B cell (primary cell): ENCODE results near the gene WASF2. TPM values are rescaled to one million over a fixed set of nuclear protein-coding genes. Genes with fewer than 3 reads are reported as not detected.

ENCODE experiments used
- ATAC-seq: fragments of 200-7000 bp; cut with Tn5 transposase; one replicate; pipeline ENCODE4 v1.10.0; 2021; ENCODE audit warnings: low read depth, mild to moderate bottlenecking, moderate number of reproducible peaks, moderate library complexity
- CTCF ChIA-PET: fragments of 350-600 bp; sonication (Branson Sonifier 250); formaldehyde crosslinking; loops from one replicate; lab custom pipeline; 2021; ENCODE audit warnings: antibody characterized with exemption, inconsistent platforms; lab: Charles Lee
- POLR2A ChIA-PET: fragments of 350-600 bp; sonication (Branson Sonifier 250); formaldehyde crosslinking; loops from one replicate; lab custom pipeline; 2021; ENCODE audit warnings: antibody characterized with exemption; lab: Charles Lee
- DNase-seq: peaks from one replicate; pipeline ENCODE4 v3.0.0; 2013
- H2AFZ ChIP-seq: 2 replicates; pipeline ENCODE4 v1.6.1; 2012; ENCODE audit warnings: mild to moderate bottlenecking, low read depth, low read length; ENCODE audit not compliant: insufficient read depth, poor library complexity, severe bottlenecking
- H3K27ac ChIP-seq, 2 donors: 1 replicate in 1 of 2; 2 replicates in 1 of 2; pipeline ENCODE4 v1.5.1; 2012 to 2013; ENCODE audit warnings: low read length in 2 of 2, mild to moderate bottlenecking in 2 of 2, moderate library complexity in 1 of 2
- H3K27me3 ChIP-seq, 4 experiments: fragments of 200-600 bp in 1 of 4; sonication (generic) in 1 of 4; replicated peaks in 1 of 4; 1 replicate in 2 of 4; 2 replicates in 2 of 4; pipeline versions ENCODE4 v1.6.1 to v1.7.0; 2013 to 2016; ENCODE audit warnings: low read length in 3 of 4, mild to moderate bottlenecking in 2 of 4, mixed read lengths in 1 of 4, moderate library complexity in 1 of 4; ENCODE audit not compliant: insufficient read depth in 4 of 4, control insufficient read depth in 3 of 4; ENCODE audit errors: control extremely low read depth in 1 of 4
- H3K36me3 ChIP-seq, 2 experiments: replicated peaks in 1 of 2; 1 replicate in 1 of 2; 2 replicates in 1 of 2; pipeline versions ENCODE4 v1.6.1 to v1.7.1; 2013; ENCODE audit warnings: low read length in 1 of 2; ENCODE audit not compliant: insufficient read depth in 2 of 2, control insufficient read depth in 1 of 2; ENCODE audit errors: control extremely low read depth in 1 of 2, extremely low read depth in 1 of 2
- H3K4me1 ChIP-seq, 2 donors: fragments of 200-600 bp in 1 of 2; sonication (generic) in 1 of 2; 1 replicate in 1 of 2; 2 replicates in 1 of 2; pipeline versions ENCODE4 v1.5.1 to v1.6.1; 2013 to 2017; ENCODE audit warnings: low read length in 2 of 2; ENCODE audit not compliant: control insufficient read depth in 2 of 2, insufficient read depth in 2 of 2
- H3K4me2 ChIP-seq: replicated peaks from 2 replicates; pipeline ENCODE3; 2012; ENCODE audit warnings: mild to moderate bottlenecking, low read depth, low read length; ENCODE audit not compliant: poor library complexity, severe bottlenecking
- H3K4me3 ChIP-seq, 5 experiments: fragments of 200-600 bp in 1 of 5; sonication (generic) in 1 of 5; 1 replicate in 3 of 5; 2 replicates in 2 of 5; pipeline versions ENCODE4 v1.5.1 to v1.7.0; 2011 to 2016; ENCODE audit warnings: low read length in 4 of 5, mild to moderate bottlenecking in 4 of 5, low read depth in 2 of 5, control low read depth in 1 of 5, moderate library complexity in 1 of 5; ENCODE audit not compliant: insufficient read depth in 1 of 5; ENCODE audit errors: control extremely low read depth in 1 of 5, extremely low read depth in 1 of 5
- H3K79me2 ChIP-seq: fragments of 200-600 bp; sonication (generic); one replicate; pipeline ENCODE4 v1.6.0; 2016; ENCODE audit warnings: low read length; ENCODE audit not compliant: control insufficient read depth, insufficient read depth
- H3K9ac ChIP-seq: fragments of 200-600 bp; sonication (generic); 2 replicates; pipeline ENCODE4 v1.6.1; 2017; ENCODE audit warnings: mild to moderate bottlenecking, low read length, moderate library complexity
- H3K9me3 ChIP-seq, 3 donors: one replicate each; pipeline versions ENCODE4 v1.6.1 to v1.7.1; 2013; ENCODE audit warnings: low read length in 2 of 3; ENCODE audit not compliant: control insufficient read depth in 2 of 3, insufficient read depth in 1 of 3; ENCODE audit errors: control extremely low read depth in 1 of 3
- H4K20me1 ChIP-seq: 2 replicates; pipeline ENCODE4 v1.6.0; 2012; ENCODE audit warnings: mild to moderate bottlenecking, low read length; ENCODE audit not compliant: insufficient read depth, control insufficient read depth, poor library complexity, severe bottlenecking
- H3K27ac Mint-ChIP-seq: one replicate; pipeline ENCODE4 v1.8.0; 2021; ENCODE audit warnings: mixed read lengths
- H3K27me3 Mint-ChIP-seq: one replicate; pipeline ENCODE4 v1.8.0; 2021; ENCODE audit warnings: mixed read lengths
- H3K4me1 Mint-ChIP-seq: one replicate; pipeline ENCODE4 v1.8.0; 2021; ENCODE audit warnings: mixed read lengths
- H3K4me3 Mint-ChIP-seq: one replicate; pipeline ENCODE4 v1.8.0; 2021; ENCODE audit warnings: mixed read lengths
- H3K9me3 Mint-ChIP-seq: one replicate; pipeline ENCODE4 v1.8.0; 2022; ENCODE audit warnings: mixed read lengths; ENCODE audit not compliant: insufficient read depth
- EZH2 ChIP-seq: IDR thresholded peaks from 2 replicates; pipeline ENCODE4 v1.6.1; 2012; ENCODE audit warnings: borderline replicate concordance, low read depth, mild to moderate bottlenecking, moderate library complexity, low read length; ENCODE audit not compliant: insufficient read depth, poor library complexity, severe bottlenecking
- WGBS: methylation state at CpG from one replicate; pipeline ENCODE4 v1.1.5; 2013; ENCODE audit warnings: missing lambda C conversion rate; ENCODE audit not compliant: insufficient coverage; 5-methylcytosine and 5-hydroxymethylcytosine counted together
- intact Hi-C: fragments of 100-400 bp; cut with micrococcal nuclease; formaldehyde crosslinking; loops from one replicate; pipeline ENCODE4 v1.10.0; 2022
- polyA plus RNA-seq: library from polyadenylated mRNA; depleted of rRNA; stranded (reverse); fragments of >200 nt; gene quantifications from 2 replicates; pipeline ENCODE4 v1.2.3, GENCODE V29; 2012
- total RNA-seq, 2 donors: library from RNA; stranded (reverse); fragments of 120-200 nt in 1 of 2; gene quantifications; 1 replicate in 1 of 2; 2 replicates in 1 of 2; pipeline versions ENCODE4 v1.2.3 to v1.2.4, GENCODE V29; 2013 to 2022
- TF ChIP-seq, protein P1 (sequence below): fragments of 200-600 bp; IDR thresholded peaks from one replicate; pipeline ENCODE4 v1.8.0; 2022; ENCODE audit warnings: antibody characterized with exemption, mild to moderate bottlenecking

Gene WASF2
- total and polyA plus RNA-seq, 2 donors (not counting 1 experiment from before 2014, with no cell fraction given): 67.4 to 169 TPM

DNA sequence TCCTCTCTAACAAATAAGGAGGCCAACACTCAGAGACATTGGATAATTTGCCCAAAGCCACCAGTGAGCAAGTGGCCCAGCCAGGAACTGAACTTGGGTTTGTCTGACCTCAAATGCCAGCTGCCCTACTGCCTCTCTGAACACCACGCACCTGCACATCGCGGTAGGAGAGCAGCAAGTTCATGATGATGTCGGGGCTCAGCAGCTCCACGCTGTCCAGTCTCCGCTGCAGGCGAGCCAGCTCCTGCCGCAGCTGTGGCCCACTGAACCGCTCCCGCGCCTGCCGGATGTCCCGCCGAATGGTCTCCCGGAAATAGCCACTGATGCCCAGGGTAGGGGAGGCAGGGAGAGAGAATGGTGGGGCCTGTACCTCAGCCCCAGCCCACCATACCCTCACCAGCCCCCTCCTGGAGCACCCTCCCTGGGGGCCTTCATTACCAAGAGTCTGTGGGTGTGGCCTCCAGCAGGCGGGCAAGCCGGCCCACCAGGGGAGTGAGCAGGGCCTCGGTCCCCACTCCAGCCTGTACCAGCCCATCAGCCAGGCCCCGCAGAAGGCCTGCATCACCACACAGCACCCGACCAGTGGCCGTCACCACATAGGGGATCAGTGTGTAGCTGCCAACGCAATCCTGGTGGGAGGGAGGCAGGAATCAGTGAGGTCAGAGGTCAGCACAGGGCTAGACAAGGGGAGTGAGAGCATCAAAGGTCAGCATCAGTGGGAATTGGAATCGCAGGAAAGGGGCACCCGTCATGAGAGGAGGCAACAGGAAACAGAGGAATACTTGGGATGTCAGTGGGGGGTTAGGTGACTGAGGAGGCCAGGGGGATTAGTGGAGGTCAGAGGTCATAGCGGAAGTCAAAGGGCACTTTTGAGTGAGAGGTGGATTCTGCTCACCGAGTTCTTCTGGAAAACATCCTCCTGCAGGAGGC is 125.9 kb downstream of the WASF2 start:
- no peaks in the 10 kb centered on the region for H3K9me3 Mint-ChIP-seq
- Histone ChIP-seq H3K4me3 (no peak overlapping the region), H2AFZ (no peak overlapping the region), H3K4me2 (no peak overlapping the region), H3K36me3 (no peaks in the 10 kb centered on the region), H3K9ac (no peak overlapping the region), H4K20me1 (peaks cover 7% of the 10 kb centered on the region), H3K4me1 (peaks cover 29 to 46% of the 10 kb centered on the region in 2 donors), H3K9me3 (no peaks in the 10 kb centered on the region), H3K27me3 (no peaks in the 10 kb centered on the region), H3K79me2 (no peaks in the 10 kb centered on the region), H3K27ac (no peak overlapping the region)
- peak overlapping the region; percentile 45 for H3K4me3 Mint-ChIP-seq
- H3K4me1 Mint-ChIP-seq: peaks cover 52% of the 10 kb centered on the region
- peak overlapping the region; percentile 15 for H3K27ac Mint-ChIP-seq
- TF ChIP-seq, protein P1, sequence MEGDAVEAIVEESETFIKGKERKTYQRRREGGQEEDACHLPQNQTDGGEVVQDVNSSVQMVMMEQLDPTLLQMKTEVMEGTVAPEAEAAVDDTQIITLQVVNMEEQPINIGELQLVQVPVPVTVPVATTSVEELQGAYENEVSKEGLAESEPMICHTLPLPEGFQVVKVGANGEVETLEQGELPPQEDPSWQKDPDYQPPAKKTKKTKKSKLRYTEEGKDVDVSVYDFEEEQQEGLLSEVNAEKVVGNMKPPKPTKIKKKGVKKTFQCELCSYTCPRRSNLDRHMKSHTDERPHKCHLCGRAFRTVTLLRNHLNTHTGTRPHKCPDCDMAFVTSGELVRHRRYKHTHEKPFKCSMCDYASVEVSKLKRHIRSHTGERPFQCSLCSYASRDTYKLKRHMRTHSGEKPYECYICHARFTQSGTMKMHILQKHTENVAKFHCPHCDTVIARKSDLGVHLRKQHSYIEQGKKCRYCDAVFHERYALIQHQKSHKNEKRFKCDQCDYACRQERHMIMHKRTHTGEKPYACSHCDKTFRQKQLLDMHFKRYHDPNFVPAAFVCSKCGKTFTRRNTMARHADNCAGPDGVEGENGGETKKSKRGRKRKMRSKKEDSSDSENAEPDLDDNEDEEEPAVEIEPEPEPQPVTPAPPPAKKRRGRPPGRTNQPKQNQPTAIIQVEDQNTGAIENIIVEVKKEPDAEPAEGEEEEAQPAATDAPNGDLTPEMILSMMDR: no peak
- no peak for TF ChIP-seq EZH2
- POLR2A ChIA-PET: interaction anchor here (1.3 to 4.7 kb wide), 3 partner anchors 19 to 33 kb away, joined by 3 to 14 read pairs (median 4); partner anchors contain the start of genes CD164L2 and SYTL1
- intact Hi-C loops: no loop called here
- DNase-seq (no peak), ATAC-seq (no peak)
- CTCF ChIA-PET: interaction anchor here (2.9 to 3.2 kb wide), 4 partner anchors 23 to 65 kb away, joined by 13 to 49 read pairs (median 25); no protein-coding TSS in a partner anchor
- WGBS: 91% methylated on average over 13 of the region's 26 CpGs
- H3K27me3 Mint-ChIP-seq: no peaks in the 10 kb centered on the region

DNA sequence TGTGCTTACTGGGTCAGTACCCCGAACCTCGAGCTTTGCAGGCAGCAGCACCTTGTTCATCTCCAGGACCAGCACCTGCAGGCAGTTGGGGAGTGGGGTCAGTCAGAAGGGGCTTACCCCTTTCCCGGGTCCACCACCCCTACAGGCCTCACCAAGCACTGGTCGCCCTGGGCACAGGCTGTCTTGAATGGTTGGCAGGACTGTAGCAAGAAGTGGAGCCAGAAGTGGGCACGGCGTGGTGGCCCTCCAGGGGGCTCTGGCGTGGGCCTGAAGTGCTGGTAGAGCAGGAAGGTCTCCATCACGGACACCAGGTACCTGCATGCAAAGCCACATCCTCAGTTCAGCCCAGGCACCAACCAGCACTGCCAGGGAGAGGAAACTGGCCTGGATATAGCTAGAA is 128.4 kb downstream of the WASF2 start:
- peaks cover 36 to 57% of the 10 kb centered on the region in 2 donors for H3K4me1 ChIP-seq
- H3K4me3 Mint-ChIP-seq: peak overlapping the region; percentile 92
- no peaks in the 10 kb centered on the region for H3K27me3 ChIP-seq
- ChIA-PET CTCF (interaction anchor here (0.6 to 11.0 kb wide), 10 partner anchors 12 to 246 kb away, joined by 3 to 132 read pairs (median 5); partner anchors contain the start of gene SYTL1), POLR2A (no interaction called here)
- ATAC-seq (no peak), DNase-seq (no peak)
- H3K4me3 ChIP-seq: no peak overlapping the region
- TF ChIP-seq, protein P1: no peak
- TF ChIP-seq EZH2: no peak
- no peak overlapping the region for H3K27ac ChIP-seq
- WGBS: 94% methylated on average over 7 of the region's 8 CpGs
- H3K9me3 ChIP-seq: no peaks in the 10 kb centered on the region
- H3K4me1 Mint-ChIP-seq: peaks cover 54% of the 10 kb centered on the region
- H3K36me3 ChIP-seq: no peaks in the 10 kb centered on the region
- H3K9ac ChIP-seq: no peak overlapping the region
- H3K9me3 Mint-ChIP-seq: no peaks in the 10 kb centered on the region
- intact Hi-C loops: no loop called here
- no peaks in the 10 kb centered on the region for H3K27me3 Mint-ChIP-seq
- no peak overlapping the region for H3K4me2 ChIP-seq
- no peak overlapping the region for H2AFZ ChIP-seq
- no peaks in the 10 kb centered on the region for H3K79me2 ChIP-seq
- no peak overlapping the region for H3K27ac Mint-ChIP-seq
- H4K20me1 ChIP-seq: peaks cover 8% of the 10 kb centered on the region
